Anterior cingulate cortex (tissue), 58 donors: Measurements from ENCODE around the gene TSPAN10.
A peak's percentile ranks its signal among the peaks of the same experiment; 100 is the strongest.

ENCODE experiments used
- DNase-seq, 58 donors: peaks; one replicate each; lab custom pipeline; 2025; lab: John Stamatoyannopoulos, UW

The TSPAN10 gene

GRCh38 chr17:81683584-81684441, 46.8 kb downstream of the TSPAN10 start, which contains the start of the genes ARL16 and HGS:
ARL16 (minus strand) TSS chr17:81683797; CDS start chr17:81683753, 44 bp downstream.
HGS (plus strand) TSS chr17:81684011; CDS start chr17:81684067, 56 bp downstream.
- DNase-seq = peak; percentile 76 to 99 (median 96)

DNA sequence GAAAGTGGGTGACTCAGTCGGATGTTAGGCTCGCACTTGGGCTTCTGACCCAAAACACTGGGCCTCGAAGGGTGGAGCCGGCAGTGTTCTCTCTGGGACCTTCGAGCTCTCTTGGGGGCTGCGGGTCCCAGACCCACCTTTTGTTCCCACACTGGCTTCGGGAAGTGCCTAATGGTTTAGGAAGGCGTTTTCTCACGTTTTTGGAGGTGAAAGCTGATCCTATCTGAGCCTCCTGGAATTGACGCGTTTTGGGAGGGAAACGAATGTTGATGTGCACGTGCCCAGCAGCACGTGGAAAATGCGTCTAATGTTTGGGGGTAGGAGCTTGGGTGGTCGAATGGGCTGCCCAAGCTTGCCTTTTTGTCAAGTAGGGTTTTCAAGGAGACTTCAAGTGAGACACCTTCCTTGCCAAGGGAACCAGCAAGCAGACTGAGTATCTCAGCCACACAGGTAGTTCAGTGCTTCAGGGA, 47.5 kb downstream of the TSPAN10 start:
- DNase-seq = no peak

DNA sequence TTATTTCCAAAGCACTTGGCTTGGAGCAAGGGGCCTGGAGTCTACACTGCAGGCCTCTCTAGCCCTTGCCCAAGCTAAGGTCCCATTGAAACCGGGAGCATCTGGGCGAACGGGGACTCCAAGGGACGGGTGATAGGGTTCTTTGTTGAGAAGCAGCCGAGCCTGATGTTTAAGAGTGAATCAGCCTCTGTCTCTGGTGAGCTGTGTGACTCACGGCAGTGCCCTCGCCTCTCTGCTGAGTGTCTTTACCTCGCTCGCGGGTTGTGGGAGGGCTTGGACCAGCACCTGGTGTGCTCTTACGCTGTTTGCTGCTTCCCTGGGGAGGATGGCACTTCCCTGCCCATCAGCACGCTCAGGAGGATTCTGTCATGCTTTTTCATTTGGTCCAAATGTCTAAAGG, 48.1 kb downstream of the TSPAN10 start:
- DNase-seq = peak in 1 of 58 donors; percentile 18

- no peak for DNase-seq
These were observed 49.6 kb downstream of the TSPAN10 start for GRCh38 chr17:81686614-81687013.

DNA sequence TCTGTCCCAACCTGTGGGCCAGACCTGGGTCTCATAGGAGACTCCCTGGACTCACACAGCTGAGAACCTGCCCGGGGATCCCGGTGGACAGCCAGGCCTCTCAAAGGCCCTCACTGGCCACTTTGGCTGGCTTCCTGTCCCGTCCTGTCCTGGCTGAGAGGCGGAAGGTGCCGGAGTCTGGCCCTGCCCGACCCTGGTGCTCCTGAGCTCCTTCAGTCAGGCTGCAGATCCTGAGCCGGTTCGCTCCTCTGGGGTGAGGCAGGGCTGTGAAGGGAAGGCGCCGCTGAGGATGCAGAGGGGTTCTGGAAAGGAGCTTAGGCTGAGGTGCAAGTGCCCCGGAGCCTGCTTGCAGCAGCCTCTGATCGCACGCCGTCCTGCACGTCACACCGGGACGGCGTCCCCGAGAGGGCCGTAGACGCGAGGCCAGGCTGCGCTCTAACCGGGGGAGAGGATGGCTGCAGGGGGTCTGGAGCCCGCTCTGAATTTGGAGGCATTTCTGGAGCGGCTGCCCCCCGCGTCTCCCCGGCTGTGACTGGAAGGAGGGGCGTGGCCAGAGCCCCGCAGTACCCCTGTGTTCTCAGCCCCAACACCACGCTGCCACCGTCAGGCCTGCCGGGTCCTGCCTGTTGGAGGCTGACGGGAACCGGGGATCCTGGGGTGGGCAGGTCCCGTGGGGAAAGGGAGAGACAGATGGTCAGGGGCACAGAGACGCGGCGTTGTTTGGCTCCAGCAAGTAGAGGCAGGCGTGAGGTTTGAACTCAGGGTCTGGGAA, 51.0 kb downstream of the TSPAN10 start:
- DNase-seq = no peak

GRCh38 chr17:81688616-81689015, 51.6 kb downstream of the TSPAN10 start:
- no peak for DNase-seq

DNA sequence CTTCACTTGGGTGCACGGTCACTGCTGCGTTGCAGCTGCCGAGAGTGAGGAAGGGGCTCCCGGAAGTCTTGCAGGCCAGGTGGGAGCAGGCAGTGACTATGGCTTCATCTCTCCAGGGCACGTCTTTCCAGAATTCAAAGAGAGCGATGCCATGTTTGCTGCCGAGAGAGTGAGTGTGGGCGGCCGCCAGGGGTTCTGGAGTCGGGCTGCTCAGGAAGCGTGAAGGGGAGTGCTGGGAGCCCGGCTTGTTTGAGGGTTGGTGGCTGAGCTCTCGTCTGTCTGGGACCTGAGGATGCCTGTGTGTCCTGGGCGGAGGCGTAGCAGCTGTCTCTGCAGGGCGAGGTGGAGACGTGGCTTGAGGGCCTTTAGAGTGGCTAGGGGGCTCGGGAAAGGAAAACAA, 53.1 kb downstream of the TSPAN10 start:
- DNase-seq = no peak

- DNase-seq = no peak
These were observed 53.6 kb downstream of the TSPAN10 start for GRCh38 chr17:81690549-81690948.

- DNase-seq = no peak
These were observed 54.2 kb downstream of the TSPAN10 start for GRCh38 chr17:81691196-81691595.

GRCh38 chr17:81691608-81692007, 54.6 kb downstream of the TSPAN10 start:
- no peak for DNase-seq

GRCh38 chr17:81693509-81694210, 56.7 kb downstream of the TSPAN10 start:
- DNase-seq = no peak

DNA sequence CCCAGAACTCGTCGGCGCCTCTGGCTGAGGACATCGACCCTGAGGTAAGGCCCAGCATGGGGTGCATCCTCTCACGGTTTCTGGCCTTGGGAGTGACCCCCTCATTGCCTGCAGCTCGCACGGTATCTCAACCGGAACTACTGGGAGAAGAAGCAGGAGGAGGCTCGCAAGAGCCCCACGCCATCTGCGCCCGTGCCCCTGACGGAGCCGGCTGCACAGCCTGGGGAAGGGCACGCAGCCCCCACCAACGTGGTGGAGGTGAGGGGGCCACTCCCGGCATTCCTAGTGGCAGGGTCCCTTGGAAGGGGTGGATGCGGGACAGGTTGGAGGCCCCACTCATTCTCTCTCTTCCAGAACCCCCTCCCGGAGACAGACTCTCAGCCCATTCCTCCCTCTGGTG, 57.8 kb downstream of the TSPAN10 start:
- no peak for DNase-seq

DNA sequence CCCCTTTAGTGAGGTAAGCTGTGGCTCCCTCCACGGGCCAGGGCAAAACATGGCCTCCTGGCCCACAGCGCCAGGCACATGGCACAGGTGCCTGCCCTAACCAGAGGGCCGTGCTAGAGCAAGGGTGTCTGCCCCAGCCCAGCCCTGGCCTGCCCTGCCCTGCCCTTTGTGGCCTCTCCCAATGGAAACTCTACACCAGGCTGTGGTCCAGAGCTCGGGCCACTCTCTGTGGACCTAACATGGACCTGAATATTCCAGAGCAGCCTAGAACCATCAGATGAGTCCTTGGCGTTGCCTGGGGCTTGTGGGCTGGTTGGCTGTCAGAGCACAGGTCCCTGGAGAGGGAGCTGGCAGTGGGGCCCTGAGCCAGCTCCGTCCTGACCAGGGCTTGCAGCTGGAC, 58.2 kb downstream of the TSPAN10 start:
- DNase-seq = no peak

- no peak for DNase-seq
These were observed 58.8 kb downstream of the TSPAN10 start for GRCh38 chr17:81695801-81696200.

DNA sequence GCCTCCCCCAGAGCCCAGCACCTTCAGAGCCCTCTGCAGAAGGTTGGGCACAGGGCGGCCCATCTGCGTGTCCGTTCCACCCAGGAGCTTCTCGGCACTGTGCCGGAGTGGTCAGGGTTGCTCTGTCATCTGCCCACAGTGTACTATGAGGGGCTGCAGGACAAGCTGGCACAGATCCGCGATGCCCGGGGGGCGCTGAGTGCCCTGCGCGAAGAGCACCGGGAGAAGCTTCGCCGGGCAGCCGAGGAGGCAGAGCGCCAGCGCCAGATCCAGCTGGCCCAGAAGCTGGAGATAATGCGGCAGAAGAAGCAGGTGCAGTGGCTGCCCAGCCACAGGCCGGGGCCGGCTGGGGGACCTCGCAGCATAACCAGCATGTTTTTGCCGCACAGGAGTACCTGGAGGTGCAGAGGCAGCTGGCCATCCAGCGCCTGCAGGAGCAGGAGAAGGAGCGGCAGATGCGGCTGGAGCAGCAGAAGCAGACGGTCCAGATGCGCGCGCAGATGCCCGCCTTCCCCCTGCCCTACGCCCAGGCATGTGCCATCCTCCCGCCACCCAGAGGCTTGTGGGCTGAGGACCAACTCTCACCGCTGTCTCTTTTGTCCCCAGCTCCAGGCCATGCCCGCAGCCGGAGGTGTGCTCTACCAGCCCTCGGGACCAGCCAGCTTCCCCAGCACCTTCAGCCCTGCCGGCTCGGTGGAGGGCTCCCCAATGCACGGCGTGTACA, 59.4 kb downstream of the TSPAN10 start:
- DNase-seq = no peak

- no peak for DNase-seq
These were observed 60.5 kb downstream of the TSPAN10 start for GRCh38 chr17:81697261-81698044.
